Mammary epithelial cell (primary cell): ENCODE data around the gene SH3D19.

Experiments
- CTCF ChIP-seq, 2 donors: IDR thresholded peaks in 1 of 2; conservative IDR thresholded peaks in 1 of 2; 2 replicates each; pipeline ENCODE4 v1.5.1; 2011 to 2012; ENCODE audit warnings: inconsistent platforms in 2 of 2, low read length in 2 of 2, mild to moderate bottlenecking in 2 of 2, control low read depth in 1 of 2, low read depth in 1 of 2; ENCODE audit not compliant: insufficient read depth in 1 of 2; ENCODE audit errors: extremely low read depth in 1 of 2
- EZH2 ChIP-seq: IDR thresholded peaks from 2 replicates; pipeline ENCODE4 v1.6.1; 2012; ENCODE audit warnings: low read length, inconsistent platforms, borderline replicate concordance

DNA sequence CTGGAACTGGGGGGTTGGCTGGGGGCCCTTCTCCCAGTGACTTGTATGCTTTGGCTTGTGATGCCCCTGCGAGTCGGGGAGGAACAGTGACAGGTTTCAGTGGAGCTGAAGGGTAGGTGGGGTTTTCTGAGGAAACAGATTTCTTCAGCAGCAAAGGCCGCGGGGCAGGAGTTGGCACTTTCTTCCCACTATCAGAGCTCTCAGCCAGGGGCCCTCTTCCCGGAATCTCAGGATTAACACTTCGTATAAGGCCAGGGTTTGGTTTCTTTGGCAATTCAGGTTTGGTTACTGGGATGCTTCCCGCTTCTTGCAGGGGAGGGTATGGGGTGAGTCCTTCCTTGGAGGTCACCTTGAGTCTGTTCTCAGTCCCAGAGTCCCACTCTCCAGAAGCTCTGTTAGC lies 150.6 kb downstream of the SH3D19 start:
- TF ChIP-seq CTCF (conservative IDR thresholded peaks at IDR 0.05 in 1 of 2, IDR thresholded peaks at IDR 0.05 in 1 of 2; ENCODE audit: extremely low read depth in 1 of 2, insufficient read depth in 1 of 2, low read depth in 1 of 2, low read length in 2 of 2): no peak
- TF ChIP-seq EZH2: no peak
